HepG2 (cell line): ENCODE data around the gene ANO2. TPM values are rescaled to one million over a fixed set of nuclear protein-coding genes. Genes with fewer than 3 reads are reported as not detected.

Source experiments
- AKAP8 ChIP-seq: sonication (generic); formaldehyde crosslinking; IDR thresholded peaks from 2 replicates; pipeline ENCODE4 v1.5.1; 2020; ENCODE audit warnings: mild to moderate bottlenecking, missing genetic modification reagents
- ATF4 ChIP-seq, 2 experiments: fragments of 450-650 bp in 1 of 2; sonication (generic) in 1 of 2; formaldehyde crosslinking; IDR thresholded peaks; 2 replicates each; pipeline versions ENCODE4 v1.5.0 to v1.8.0; 2020 to 2022; ENCODE audit warnings: mild to moderate bottlenecking in 1 of 2, missing genetic modification reagents in 1 of 2
- BCL6 ChIP-seq: IDR thresholded peaks from 2 replicates; pipeline ENCODE4 v1.6.1; 2016; ENCODE audit warnings: missing genetic modification reagents, missing compliant biosample characterization
- DBP ChIP-seq: sonication (generic); formaldehyde crosslinking; IDR thresholded peaks from 2 replicates; pipeline ENCODE4 v1.4.0; 2020; ENCODE audit warnings: missing genetic modification reagents; ENCODE audit errors: not compliant biosample characterization
- DRAP1 ChIP-seq: IDR thresholded peaks from 2 replicates; pipeline ENCODE4 v1.6.1; 2016; ENCODE audit warnings: missing genetic modification reagents, missing compliant biosample characterization
- ESRRA ChIP-seq: sonication (generic); formaldehyde crosslinking; IDR thresholded peaks from 2 replicates; pipeline ENCODE4 v1.5.1; 2020; ENCODE audit warnings: mild to moderate bottlenecking, low read depth, missing genetic modification reagents
- GATAD1 ChIP-seq: IDR thresholded peaks from 2 replicates; pipeline ENCODE4 v1.6.1; 2016; ENCODE audit warnings: missing genetic modification reagents, missing compliant biosample characterization
- NAIF1 ChIP-seq: sonication (generic); formaldehyde crosslinking; IDR thresholded peaks from 2 replicates; pipeline ENCODE4 v1.5.0; 2020; ENCODE audit warnings: mild to moderate bottlenecking, missing genetic modification reagents, borderline replicate concordance
- NR1H2 ChIP-seq: sonication (generic); formaldehyde crosslinking; IDR thresholded peaks from 2 replicates; pipeline ENCODE4 v1.8.1; 2022; ENCODE audit warnings: low read depth, missing genetic modification reagents, borderline replicate concordance
- RAD51 ChIP-seq: fragments of 450-650 bp; IDR thresholded peaks from 2 replicates; pipeline ENCODE4 v1.6.1; 2016; ENCODE audit warnings: borderline replicate concordance
- RFXANK ChIP-seq: IDR thresholded peaks from 2 replicates; pipeline ENCODE4 v1.6.1; 2016
- SALL1 ChIP-seq: sonication (generic); formaldehyde crosslinking; IDR thresholded peaks from 2 replicates; pipeline ENCODE4 v1.8.0; 2022; ENCODE audit warnings: mild to moderate bottlenecking, missing genetic modification reagents
- SOX13 ChIP-seq, 3 experiments: fragments of 450-650 bp in 1 of 3; sonication (generic) in 1 of 3; formaldehyde crosslinking in 1 of 3; IDR thresholded peaks in 2 of 3; conservative IDR thresholded peaks in 1 of 3; 2 replicates each; pipeline versions ENCODE4 v1.5.0 to v1.6.1; 2016 to 2020; ENCODE audit warnings: antibody characterized with exemption in 1 of 3, mild to moderate bottlenecking in 1 of 3, missing compliant biosample characterization in 1 of 3, missing genetic modification reagents in 1 of 3, moderate library complexity in 1 of 3
- SOX6 ChIP-seq, 2 experiments: fragments of 450-650 bp in 1 of 2; sonication (generic) in 1 of 2; formaldehyde crosslinking in 1 of 2; IDR thresholded peaks; 2 replicates each; pipeline versions ENCODE4 v1.4.0 to v1.6.1; 2017 to 2020; ENCODE audit warnings: antibody characterized with exemption in 1 of 2, mild to moderate bottlenecking in 1 of 2, missing genetic modification reagents in 1 of 2
- THRA ChIP-seq: sonication (generic); formaldehyde crosslinking; IDR thresholded peaks from 2 replicates; pipeline ENCODE4 v1.4.0; 2020; ENCODE audit warnings: missing genetic modification reagents, borderline replicate concordance
- ZBTB7A ChIP-seq: sonication (generic); formaldehyde crosslinking; IDR thresholded peaks from 2 replicates; pipeline ENCODE4 v1.8.0; 2022; ENCODE audit warnings: mild to moderate bottlenecking, missing genetic modification reagents
- ZFP36 ChIP-seq: fragments of 150-350 bp; IDR thresholded peaks from 2 replicates; pipeline ENCODE4 v1.6.1; 2018; ENCODE audit warnings: borderline replicate concordance, low read length, low read depth; ENCODE audit not compliant: partially characterized antibody
- ZMYM3 ChIP-seq: sonication (generic); formaldehyde crosslinking; IDR thresholded peaks from 2 replicates; pipeline ENCODE4 v1.5.1; 2020; ENCODE audit warnings: mild to moderate bottlenecking, missing genetic modification reagents
- ZNF263 ChIP-seq: sonication (generic); formaldehyde crosslinking; IDR thresholded peaks from 2 replicates; pipeline ENCODE4 v1.4.0; 2020; ENCODE audit warnings: missing genetic modification reagents
- ZNF331 ChIP-seq: sonication (generic); formaldehyde crosslinking; IDR thresholded peaks from 2 replicates; pipeline ENCODE4 v1.4.0; 2020; ENCODE audit warnings: missing genetic modification reagents
- ZNF547 ChIP-seq: sonication (generic); formaldehyde crosslinking; IDR thresholded peaks from 2 replicates; pipeline ENCODE4 v1.5.1; 2020; ENCODE audit warnings: mild to moderate bottlenecking, missing genetic modification reagents
- ZNF672 ChIP-seq: sonication (generic); formaldehyde crosslinking; IDR thresholded peaks from 2 replicates; pipeline ENCODE4 v1.8.1; 2022; ENCODE audit warnings: missing genetic modification reagents
- polyA plus RNA-seq, 8 experiments: library from polyadenylated mRNA; depleted of rRNA in 3 of 8; stranded (reverse) in 7 of 8; unstranded in 1 of 8; fragments of >200 nt; fragmentation: Illumina TruSeq in 4 of 8; extraction: Trizol in 4 of 8; gene quantifications; 2 replicates each; pipeline versions ENCODE4 v1.2.1 to v1.2.3, GENCODE V29; 2011 to 2016; ENCODE audit warnings: low read depth in 4 of 8, missing spikeins in 1 of 8, mixed read lengths in 1 of 8; ENCODE audit not compliant: insufficient read depth in 1 of 8
- total RNA-seq, 5 experiments: library from RNA; depleted of rRNA; stranded (reverse); fragments of >200 nt; fragmentation: Illumina TruSeq; extraction: Trizol; gene quantifications; 2 replicates each; pipeline ENCODE4 v1.2.3, GENCODE V29; 2016; ENCODE audit warnings: low read depth in 1 of 5
- TF ChIP-seq, protein P1 (sequence below): sonication (generic); formaldehyde crosslinking; IDR thresholded peaks from 2 replicates; pipeline ENCODE4 v1.9.0; 2021; ENCODE audit warnings: missing genetic modification reagents, mild to moderate bottlenecking, borderline replicate concordance
- TF ChIP-seq, protein P2 (sequence below): sonication (generic); formaldehyde crosslinking; IDR thresholded peaks from 2 replicates; pipeline ENCODE4 v1.4.0; 2020; ENCODE audit warnings: mild to moderate bottlenecking, missing genetic modification reagents

ANO2 gene
- total and polyA plus RNA-seq, 2 of the 13 experiments (the other 11 are each of a cell fraction or from before 2014, with no cell fraction given) = 0.18 TPM; not detected in 1

DNA sequence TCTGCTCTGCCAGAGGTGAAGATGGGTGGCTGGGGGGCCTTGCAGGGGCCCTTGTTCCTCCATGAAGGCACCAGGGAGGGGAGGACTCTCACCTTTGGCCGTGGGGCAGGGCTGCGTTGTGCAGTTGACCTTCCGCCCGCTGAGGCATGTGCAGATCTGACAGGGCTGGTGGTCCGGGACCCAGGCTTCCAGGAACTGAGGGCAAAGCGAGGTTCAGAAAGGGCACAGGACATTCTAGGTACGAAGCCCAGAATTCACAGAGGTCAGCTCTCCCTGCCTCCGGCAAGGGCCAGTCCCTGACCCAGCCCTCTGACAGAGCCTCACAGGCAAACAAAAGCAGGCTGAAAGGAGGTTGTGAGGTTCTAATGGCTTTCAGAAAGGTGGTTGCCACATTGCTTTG, 40.4 kb upstream of the ANO2 start (continued):
- TF ChIP-seq ATF4 (CRISPR knock-in tag; IDR thresholded peaks at IDR 0.05) = no peak
- TF ChIP-seq ZBTB7A = 0 out of 2 replicates have a peak, but pooled peaks have one; percentile 27
- TF ChIP-seq, protein P1, sequence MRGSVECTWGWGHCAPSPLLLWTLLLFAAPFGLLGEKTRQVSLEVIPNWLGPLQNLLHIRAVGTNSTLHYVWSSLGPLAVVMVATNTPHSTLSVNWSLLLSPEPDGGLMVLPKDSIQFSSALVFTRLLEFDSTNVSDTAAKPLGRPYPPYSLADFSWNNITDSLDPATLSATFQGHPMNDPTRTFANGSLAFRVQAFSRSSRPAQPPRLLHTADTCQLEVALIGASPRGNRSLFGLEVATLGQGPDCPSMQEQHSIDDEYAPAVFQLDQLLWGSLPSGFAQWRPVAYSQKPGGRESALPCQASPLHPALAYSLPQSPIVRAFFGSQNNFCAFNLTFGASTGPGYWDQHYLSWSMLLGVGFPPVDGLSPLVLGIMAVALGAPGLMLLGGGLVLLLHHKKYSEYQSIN (CRISPR knock-in tag) = no peak
- TF ChIP-seq ZFP36 = no peak
- TF ChIP-seq ZNF331 (CRISPR knock-in tag) = no peak
- peak; percentile 77 for TF ChIP-seq BCL6 (CRISPR knock-in tag)
- TF ChIP-seq GATAD1 (CRISPR knock-in tag) = no peak
- TF ChIP-seq DBP (CRISPR knock-in tag) = no peak
- TF ChIP-seq, protein P2, sequence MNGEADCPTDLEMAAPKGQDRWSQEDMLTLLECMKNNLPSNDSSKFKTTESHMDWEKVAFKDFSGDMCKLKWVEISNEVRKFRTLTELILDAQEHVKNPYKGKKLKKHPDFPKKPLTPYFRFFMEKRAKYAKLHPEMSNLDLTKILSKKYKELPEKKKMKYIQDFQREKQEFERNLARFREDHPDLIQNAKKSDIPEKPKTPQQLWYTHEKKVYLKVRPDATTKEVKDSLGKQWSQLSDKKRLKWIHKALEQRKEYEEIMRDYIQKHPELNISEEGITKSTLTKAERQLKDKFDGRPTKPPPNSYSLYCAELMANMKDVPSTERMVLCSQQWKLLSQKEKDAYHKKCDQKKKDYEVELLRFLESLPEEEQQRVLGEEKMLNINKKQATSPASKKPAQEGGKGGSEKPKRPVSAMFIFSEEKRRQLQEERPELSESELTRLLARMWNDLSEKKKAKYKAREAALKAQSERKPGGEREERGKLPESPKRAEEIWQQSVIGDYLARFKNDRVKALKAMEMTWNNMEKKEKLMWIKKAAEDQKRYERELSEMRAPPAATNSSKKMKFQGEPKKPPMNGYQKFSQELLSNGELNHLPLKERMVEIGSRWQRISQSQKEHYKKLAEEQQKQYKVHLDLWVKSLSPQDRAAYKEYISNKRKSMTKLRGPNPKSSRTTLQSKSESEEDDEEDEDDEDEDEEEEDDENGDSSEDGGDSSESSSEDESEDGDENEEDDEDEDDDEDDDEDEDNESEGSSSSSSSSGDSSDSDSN (CRISPR knock-in tag) = no peak
- 0 out of 2 replicates have a peak, but pooled peaks have one; percentile 23 for TF ChIP-seq SALL1 (CRISPR knock-in tag)
- no peak for TF ChIP-seq AKAP8
- TF ChIP-seq ZMYM3 (CRISPR knock-in tag) = no peak
- no peak for TF ChIP-seq RAD51
- no peak for TF ChIP-seq ZNF672 (CRISPR knock-in tag)
- TF ChIP-seq THRA (CRISPR knock-in tag) = no peak
- no peak for TF ChIP-seq DRAP1 (CRISPR knock-in tag)
- peak; percentile 53; the same call in 1 of the 2 replicates for TF ChIP-seq ZNF263 (CRISPR knock-in tag)
- TF ChIP-seq ESRRA (CRISPR knock-in tag) = peak; percentile 45; the same call in 1 of the 2 replicates
- no peak for TF ChIP-seq RFXANK (CRISPR knock-in tag)
- no peak for TF ChIP-seq NR1H2 (CRISPR knock-in tag)
- TF ChIP-seq SOX13 (IDR thresholded peaks at IDR 0.05) = no peak
- no peak for TF ChIP-seq SOX13 (CRISPR knock-in tag; conservative IDR thresholded peaks at IDR 0.05 in 1 of 2, IDR thresholded peaks at IDR 0.05 in 1 of 2)
- no peak for TF ChIP-seq NAIF1 (CRISPR knock-in tag)
- no peak for TF ChIP-seq SOX6 (IDR thresholded peaks at IDR 0.05)
- peak; percentile 17; the same call in 1 of the 2 replicates for TF ChIP-seq SOX6 (CRISPR knock-in tag; IDR thresholded peaks at IDR 0.05)
- TF ChIP-seq ZNF547 (CRISPR knock-in tag) = no peak
